HG03354 (cell line): Measurements from ENCODE around the gene WHRN.

Experiments
- ATAC-seq: cut with Tn5 transposase; IDR thresholded peaks from one replicate; pipeline ENCODE4 v1.9.1; 2021; ENCODE audit warnings: mild to moderate bottlenecking; ENCODE audit not compliant: unreplicated experiment, poor library complexity, severe bottlenecking

Gene WHRN

GRCh38 chr9:114430457-114430856 lies 74.8 kb downstream of the WHRN start:
- no peak for ATAC-seq

- no peak for ATAC-seq
Measured at GRCh38 chr9:114429488-114429887, 75.8 kb downstream of the WHRN start.

- ATAC-seq = no peak
Measured at GRCh38 chr9:114428466-114428865, 76.8 kb downstream of the WHRN start.

GRCh38 chr9:114427644-114428043 lies 77.6 kb downstream of the WHRN start:
- ATAC-seq = no peak

- no peak for ATAC-seq
Measured at GRCh38 chr9:114426046-114426948, 79.0 kb downstream of the WHRN start.

GRCh38 chr9:114425126-114425525 lies 80.1 kb downstream of the WHRN start:
- ATAC-seq = no peak

GRCh38 chr9:114424126-114424525 lies 81.1 kb downstream of the WHRN start:
- no peak for ATAC-seq

GRCh38 chr9:114423181-114423580 lies 82.1 kb downstream of the WHRN start:
- no peak for ATAC-seq

- no peak for ATAC-seq
Measured at GRCh38 chr9:114421147-114421546, 84.1 kb downstream of the WHRN start.

- ATAC-seq = no peak
Measured at GRCh38 chr9:114419796-114420195, 85.5 kb downstream of the WHRN start.

GRCh38 chr9:114418053-114418452 lies 87.2 kb downstream of the WHRN start:
- ATAC-seq = no peak

GRCh38 chr9:114417511-114417910 lies 87.8 kb downstream of the WHRN start:
- no peak for ATAC-seq

- ATAC-seq = no peak
Measured at GRCh38 chr9:114416906-114417305, 88.4 kb downstream of the WHRN start.

- no peak for ATAC-seq
Measured at GRCh38 chr9:114416290-114416689, 89.0 kb downstream of the WHRN start.

GRCh38 chr9:114414346-114414745 lies 90.9 kb downstream of the WHRN start:
- no peak for ATAC-seq

- no peak for ATAC-seq
Measured at GRCh38 chr9:114413861-114414301, 91.4 kb downstream of the WHRN start.

GRCh38 chr9:114412048-114412683 lies 93.1 kb downstream of the WHRN start:
- ATAC-seq = no peak

GRCh38 chr9:114411452-114411851 lies 93.8 kb downstream of the WHRN start:
- ATAC-seq = no peak

- ATAC-seq = no peak
Measured at GRCh38 chr9:114410910-114411309, 94.4 kb downstream of the WHRN start.

GRCh38 chr9:114409842-114410241 lies 95.4 kb downstream of the WHRN start:
- ATAC-seq = no peak

GRCh38 chr9:114409103-114409780 lies 96.0 kb downstream of the WHRN start:
- ATAC-seq = no peak
